Measurements from ENCODE around the gene PITPNC1.

Gene PITPNC1

DNA sequence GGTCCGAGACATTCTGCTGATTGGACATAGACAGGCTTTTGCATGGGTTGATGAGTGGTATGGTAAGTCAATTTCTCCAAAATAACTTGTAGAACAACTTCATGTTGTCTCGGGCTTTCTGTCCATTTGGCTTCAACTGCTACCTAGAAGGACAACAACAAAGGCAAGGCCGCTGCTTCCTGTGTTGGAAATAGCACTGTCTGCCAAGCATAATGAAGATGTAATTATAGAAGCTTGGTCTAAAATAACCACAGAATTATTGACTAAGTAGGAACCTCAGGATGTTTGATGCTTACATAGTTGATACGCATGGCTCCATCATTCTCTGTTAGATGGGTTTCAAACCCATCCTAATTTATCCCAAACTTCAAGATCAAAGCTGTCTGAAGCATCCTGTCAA, 298.4 kb downstream of the PITPNC1 start:
- Histone ChIP-seq H3K36me3 (ENCODE audit: insufficient read depth, low read length) (no peaks in the 10 kb centered on the region), H3K4me1 (ENCODE audit: insufficient read depth, low read length, severe bottlenecking) (peaks cover 8% of the 10 kb centered on the region), H3K9me2 (ENCODE audit: low read depth, low read length) (no peaks in the 10 kb centered on the region), H3F3A (ENCODE audit: insufficient read depth, low read length) (no peaks in the 10 kb centered on the region), H3K27ac (ENCODE audit: low read depth, low read length, poor library complexity, severe bottlenecking) (no peak overlapping the region), H3K27me3 (ENCODE audit: insufficient read depth, low read length) (no peaks in the 10 kb centered on the region), H3K4me2 (ENCODE audit: low read length) (no peak overlapping the region), H3K9me3 (ENCODE audit: low read length) (no peaks in the 10 kb centered on the region), H3K4me3 (ENCODE audit: low read depth, low read length, poor library complexity, severe bottlenecking) (no peak overlapping the region), H4K20me1 (ENCODE audit: insufficient read depth, low read length) (no peaks in the 10 kb centered on the region), H3K79me2 (ENCODE audit: insufficient read depth, low read length) (no peaks in the 10 kb centered on the region), H3K9ac (ENCODE audit: low read length) (no peak overlapping the region), H2AFZ (ENCODE audit: low read length) (no peak overlapping the region)
- TF ChIP-seq EZH2 (IDR thresholded peaks at IDR 0.05; ENCODE audit: borderline replicate concordance, low read length), result no peak
- TF ChIP-seq, protein P1, sequence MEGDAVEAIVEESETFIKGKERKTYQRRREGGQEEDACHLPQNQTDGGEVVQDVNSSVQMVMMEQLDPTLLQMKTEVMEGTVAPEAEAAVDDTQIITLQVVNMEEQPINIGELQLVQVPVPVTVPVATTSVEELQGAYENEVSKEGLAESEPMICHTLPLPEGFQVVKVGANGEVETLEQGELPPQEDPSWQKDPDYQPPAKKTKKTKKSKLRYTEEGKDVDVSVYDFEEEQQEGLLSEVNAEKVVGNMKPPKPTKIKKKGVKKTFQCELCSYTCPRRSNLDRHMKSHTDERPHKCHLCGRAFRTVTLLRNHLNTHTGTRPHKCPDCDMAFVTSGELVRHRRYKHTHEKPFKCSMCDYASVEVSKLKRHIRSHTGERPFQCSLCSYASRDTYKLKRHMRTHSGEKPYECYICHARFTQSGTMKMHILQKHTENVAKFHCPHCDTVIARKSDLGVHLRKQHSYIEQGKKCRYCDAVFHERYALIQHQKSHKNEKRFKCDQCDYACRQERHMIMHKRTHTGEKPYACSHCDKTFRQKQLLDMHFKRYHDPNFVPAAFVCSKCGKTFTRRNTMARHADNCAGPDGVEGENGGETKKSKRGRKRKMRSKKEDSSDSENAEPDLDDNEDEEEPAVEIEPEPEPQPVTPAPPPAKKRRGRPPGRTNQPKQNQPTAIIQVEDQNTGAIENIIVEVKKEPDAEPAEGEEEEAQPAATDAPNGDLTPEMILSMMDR (IDR thresholded peaks at IDR 0.05; ENCODE audit: low read length), result no peak

DNA sequence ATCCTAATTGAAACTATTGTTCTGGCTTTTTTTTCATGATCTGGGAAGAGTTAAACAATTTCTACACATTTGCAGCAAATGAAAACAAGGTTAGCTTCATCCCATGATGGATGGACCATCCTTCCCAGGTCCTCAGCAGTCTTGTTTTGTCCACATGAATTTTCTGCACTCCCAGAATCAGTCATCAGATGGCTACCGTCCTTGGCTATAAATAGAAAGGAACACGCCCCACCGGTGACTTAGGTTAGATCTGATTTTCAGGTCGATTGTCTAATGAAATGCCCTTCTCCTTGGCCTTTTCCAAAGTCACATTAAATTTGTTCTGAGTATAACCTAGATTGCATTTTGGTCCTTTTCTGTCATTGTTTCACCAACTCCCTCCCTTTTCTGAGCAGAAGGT, 299.2 kb downstream of the PITPNC1 start:
- Histone ChIP-seq H3K9me3 (ENCODE audit: low read length) (no peaks in the 10 kb centered on the region), H3K9me2 (ENCODE audit: low read depth, low read length) (no peaks in the 10 kb centered on the region), H3K9ac (ENCODE audit: low read length) (no peak overlapping the region), H3K79me2 (ENCODE audit: insufficient read depth, low read length) (no peaks in the 10 kb centered on the region), H3K4me1 (ENCODE audit: insufficient read depth, low read length, severe bottlenecking) (peaks cover 16% of the 10 kb centered on the region), H2AFZ (ENCODE audit: low read length) (no peak overlapping the region), H4K20me1 (ENCODE audit: insufficient read depth, low read length) (no peaks in the 10 kb centered on the region), H3F3A (ENCODE audit: insufficient read depth, low read length) (no peaks in the 10 kb centered on the region), H3K27me3 (ENCODE audit: insufficient read depth, low read length) (no peaks in the 10 kb centered on the region), H3K27ac (ENCODE audit: low read depth, low read length, poor library complexity, severe bottlenecking) (no peak overlapping the region), H3K4me3 (ENCODE audit: low read depth, low read length, poor library complexity, severe bottlenecking) (no peak overlapping the region), H3K36me3 (ENCODE audit: insufficient read depth, low read length) (no peaks in the 10 kb centered on the region), H3K4me2 (ENCODE audit: low read length) (no peak overlapping the region)
- no peak for TF ChIP-seq EZH2 (IDR thresholded peaks at IDR 0.05; ENCODE audit: borderline replicate concordance, low read length)
- TF ChIP-seq, protein P1 (IDR thresholded peaks at IDR 0.05; ENCODE audit: low read length), result no peak

DNA sequence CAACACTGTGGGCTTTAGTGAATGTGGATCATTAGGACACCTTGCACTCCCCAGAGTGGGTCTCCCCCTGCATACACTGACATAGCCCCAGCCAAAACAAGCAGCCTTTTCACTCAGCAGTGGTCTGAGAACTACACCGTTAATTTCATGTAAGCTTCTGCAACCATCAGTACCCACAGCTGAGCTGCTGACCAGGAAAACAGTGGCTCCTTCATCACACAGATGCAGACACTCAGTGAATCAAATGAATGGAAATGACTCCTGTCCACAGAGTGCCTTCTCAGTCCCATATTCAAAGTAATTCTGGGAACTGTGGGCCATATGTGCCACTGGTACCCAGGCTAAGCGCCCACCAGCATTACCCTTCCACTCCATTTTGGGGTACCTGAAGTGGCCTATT, 301.3 kb downstream of the PITPNC1 start:
- H3K27ac ChIP-seq (ENCODE audit: low read depth, low read length, poor library complexity, severe bottlenecking), result no peak overlapping the region
- no peaks in the 10 kb centered on the region for H3K79me2 ChIP-seq (ENCODE audit: insufficient read depth, low read length)
- H4K20me1 ChIP-seq (ENCODE audit: insufficient read depth, low read length), result no peaks in the 10 kb centered on the region
- H3K9me2 ChIP-seq (ENCODE audit: low read depth, low read length), result no peaks in the 10 kb centered on the region
- TF ChIP-seq EZH2 (IDR thresholded peaks at IDR 0.05; ENCODE audit: borderline replicate concordance, low read length), result no peak
- TF ChIP-seq, protein P1 (IDR thresholded peaks at IDR 0.05; ENCODE audit: low read length), result no peak
- no peak overlapping the region for H3K4me3 ChIP-seq (ENCODE audit: low read depth, low read length, poor library complexity, severe bottlenecking)
- H3K4me1 ChIP-seq (ENCODE audit: insufficient read depth, low read length, severe bottlenecking), result peaks cover 17% of the 10 kb centered on the region
- no peak overlapping the region for H3K9ac ChIP-seq (ENCODE audit: low read length)
- no peak overlapping the region for H2AFZ ChIP-seq (ENCODE audit: low read length)
- H3K36me3 ChIP-seq (ENCODE audit: insufficient read depth, low read length), result no peaks in the 10 kb centered on the region
- H3K27me3 ChIP-seq (ENCODE audit: insufficient read depth, low read length), result no peaks in the 10 kb centered on the region
- H3K4me2 ChIP-seq (ENCODE audit: low read length), result no peak overlapping the region
- no peaks in the 10 kb centered on the region for H3K9me3 ChIP-seq (ENCODE audit: low read length)
- H3F3A ChIP-seq (ENCODE audit: insufficient read depth, low read length), result no peaks in the 10 kb centered on the region

All from OCI-LY1 (cell line).